CD4-positive, alpha-beta T cell treated with Interleukin-10 for 1 hour (primary cell): ENCODE measurements around the gene TADA2B.

ENCODE experiments used
- DNase-seq: peaks from one replicate; pipeline ENCODE4 v3.0.0-alpha.2; 2020

Gene TADA2B

GRCh38 chr4:7018281-7018680 lies 24.9 kb upstream of the TADA2B start:
- DNase-seq = no peak

DNA sequence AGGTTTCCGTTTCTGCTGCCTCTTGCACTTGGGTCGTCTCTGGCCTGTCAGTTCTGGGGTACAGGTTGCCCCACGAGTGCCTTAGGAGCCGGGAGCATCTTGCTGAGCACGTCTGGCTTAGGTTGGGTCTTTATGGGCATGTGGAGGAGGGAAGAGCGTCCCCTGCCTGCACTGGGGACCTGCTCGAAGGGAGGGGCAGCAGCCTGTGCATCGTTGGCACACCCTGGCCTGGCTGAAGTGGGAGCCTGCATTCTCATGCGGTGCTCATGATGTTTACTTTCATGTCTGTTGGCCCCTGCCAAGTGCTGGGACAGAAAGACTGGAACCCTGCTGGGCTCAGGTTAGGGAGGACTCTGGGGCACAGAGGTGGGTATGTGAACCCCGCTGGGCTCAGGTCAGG lies 23.8 kb upstream of the TADA2B start:
- DNase-seq = no peak

GRCh38 chr4:7020290-7020689 lies 22.9 kb upstream of the TADA2B start:
- no peak for DNase-seq

- no peak for DNase-seq
Measured at GRCh38 chr4:7020856-7021255, 22.3 kb upstream of the TADA2B start.

DNA sequence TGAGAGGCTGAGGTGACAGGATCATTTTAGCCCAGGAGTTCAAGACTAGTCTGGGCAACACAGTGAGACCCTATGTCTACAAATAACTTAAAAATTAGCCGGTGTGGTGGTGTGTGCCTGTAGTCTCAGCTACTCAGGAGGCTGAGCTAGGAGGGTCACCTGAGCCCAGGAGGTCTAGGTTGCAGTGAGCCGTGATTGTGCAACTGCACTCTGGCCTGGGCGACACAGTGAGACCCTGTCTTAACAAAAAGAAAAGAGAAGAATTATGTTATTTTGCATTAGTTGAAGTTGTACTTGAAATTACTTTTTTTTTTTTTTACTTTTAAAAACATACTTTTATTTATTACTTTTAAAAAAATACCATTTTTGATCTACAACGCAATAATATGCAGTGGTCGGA lies 21.8 kb upstream of the TADA2B start:
- no peak for DNase-seq

GRCh38 chr4:7021930-7022664 lies 21.1 kb upstream of the TADA2B start:
- DNase-seq = no peak

DNA sequence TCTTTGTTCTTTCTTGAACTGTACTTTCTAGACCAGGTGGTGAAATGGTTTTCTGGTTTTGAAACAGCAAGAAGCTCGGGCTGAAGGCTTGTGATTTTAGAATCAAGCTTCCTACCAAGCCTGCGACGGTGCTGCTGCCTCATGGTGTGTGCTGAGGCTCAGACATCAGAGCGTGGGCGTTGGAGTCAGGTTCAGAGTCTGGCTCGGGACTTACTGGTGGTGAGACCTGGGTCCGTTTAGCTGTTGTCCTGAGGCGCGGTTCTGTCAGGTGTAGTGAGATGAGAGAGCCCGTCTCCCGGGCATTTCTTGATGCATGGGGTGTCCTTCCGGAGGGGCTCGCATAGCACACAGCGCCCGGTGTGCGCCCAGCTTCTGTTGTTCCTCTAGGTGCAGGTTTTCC lies 19.7 kb upstream of the TADA2B start:
- no peak for DNase-seq

DNA sequence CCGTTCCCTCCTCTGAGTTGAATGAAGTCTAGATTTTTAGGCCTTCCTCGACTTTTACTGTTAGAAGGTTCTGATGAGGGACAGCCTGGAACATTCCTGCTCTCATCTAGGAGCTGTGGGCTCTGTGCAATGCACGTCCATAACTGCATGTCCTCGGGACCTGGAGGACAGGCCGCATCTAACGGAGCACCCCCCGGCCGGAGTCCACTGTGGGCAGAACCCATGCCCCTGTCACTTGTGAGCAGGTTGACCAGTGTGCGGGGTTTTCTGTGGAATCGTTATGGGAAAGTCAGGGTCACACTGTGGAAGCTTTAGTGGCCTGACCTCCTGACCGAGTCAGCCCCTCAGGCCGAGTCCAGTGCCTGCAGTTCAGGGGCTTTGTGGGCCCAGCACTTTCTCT lies 19.3 kb upstream of the TADA2B start:
- DNase-seq = no peak

GRCh38 chr4:7024336-7024890 lies 18.8 kb upstream of the TADA2B start:
- DNase-seq = no peak

GRCh38 chr4:7025040-7025602 lies 18.1 kb upstream of the TADA2B start:
- DNase-seq = no peak

DNA sequence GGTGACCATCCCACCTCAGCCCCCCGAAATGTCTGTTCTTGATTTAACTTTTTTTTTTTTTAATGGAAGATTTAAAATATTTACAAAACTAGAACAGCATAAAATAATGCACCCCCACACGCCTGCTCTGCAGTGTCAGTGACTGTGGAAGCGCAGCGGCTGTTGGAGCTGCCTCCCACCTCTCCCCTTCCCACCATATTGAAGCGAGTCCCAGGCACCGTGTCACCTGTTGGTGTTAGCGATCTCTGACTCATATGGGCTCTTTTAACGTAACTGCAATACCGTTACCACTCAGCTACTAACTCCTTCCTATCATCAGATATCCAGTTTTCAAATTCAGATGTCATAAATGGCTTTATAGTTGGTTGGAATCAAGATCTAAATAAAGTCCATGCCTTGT lies 17.1 kb upstream of the TADA2B start:
- DNase-seq = no peak

DNA sequence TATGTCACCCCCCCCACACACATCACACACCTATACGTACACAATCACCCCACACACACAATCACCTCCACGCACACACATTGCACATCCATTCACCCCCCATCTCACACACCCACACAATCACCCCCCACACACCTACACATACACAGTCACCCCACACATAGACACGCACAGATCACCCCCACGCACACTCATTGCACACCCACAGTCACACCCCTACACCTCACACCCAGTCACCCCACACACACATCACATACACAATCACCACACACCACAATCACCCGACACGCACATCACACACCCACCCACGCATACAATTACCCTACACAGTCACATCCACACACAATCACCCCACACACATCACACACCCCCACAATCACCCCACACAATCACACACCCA lies 15.9 kb upstream of the TADA2B start:
- no peak for DNase-seq

GRCh38 chr4:7027913-7028312 lies 15.3 kb upstream of the TADA2B start:
- no peak for DNase-seq

- no peak for DNase-seq
Measured at GRCh38 chr4:7029212-7029611, 14.0 kb upstream of the TADA2B start.

DNA sequence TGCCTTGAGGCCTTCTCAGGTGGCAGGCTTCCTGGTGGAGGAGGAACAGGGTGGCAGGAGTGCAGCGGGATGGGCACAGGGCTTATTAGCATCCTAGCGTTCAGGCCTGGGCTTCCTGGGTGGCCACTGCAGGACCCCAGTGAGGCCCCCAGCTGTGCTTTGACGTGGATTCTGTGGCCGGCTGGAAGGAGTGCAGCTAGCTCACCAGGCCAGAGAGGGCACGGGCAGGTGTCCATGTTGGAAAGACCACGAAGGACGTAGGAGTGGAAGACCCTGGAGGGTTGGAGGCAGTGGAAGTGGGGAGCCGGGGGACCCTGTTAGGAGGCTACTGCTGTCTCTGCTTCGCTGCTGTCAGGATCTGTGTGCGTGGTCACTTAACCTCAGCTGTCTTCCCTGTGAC lies 13.3 kb upstream of the TADA2B start:
- no peak for DNase-seq

DNA sequence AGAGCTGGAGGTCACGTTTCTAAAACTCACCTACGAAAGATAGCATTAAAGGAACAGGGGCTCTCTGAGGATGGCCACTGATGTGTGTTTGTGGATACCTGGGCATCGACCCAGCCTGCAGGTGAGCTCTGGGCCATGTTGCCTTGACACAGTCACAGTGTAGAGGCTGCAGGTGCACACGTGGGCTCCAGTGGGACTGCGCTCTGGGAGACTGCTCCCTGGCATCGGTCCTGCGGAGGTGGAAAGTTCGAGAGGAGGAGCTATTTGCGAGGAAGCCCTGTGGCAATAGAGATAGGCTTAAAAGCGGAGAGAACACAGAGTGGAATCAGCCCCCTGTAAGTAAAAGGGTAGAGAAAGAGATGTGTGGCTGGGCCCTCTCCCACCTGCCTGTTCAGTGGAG lies 12.3 kb upstream of the TADA2B start:
- no peak for DNase-seq

- DNase-seq = no peak
Measured at GRCh38 chr4:7031558-7032449, 11.4 kb upstream of the TADA2B start.

DNA sequence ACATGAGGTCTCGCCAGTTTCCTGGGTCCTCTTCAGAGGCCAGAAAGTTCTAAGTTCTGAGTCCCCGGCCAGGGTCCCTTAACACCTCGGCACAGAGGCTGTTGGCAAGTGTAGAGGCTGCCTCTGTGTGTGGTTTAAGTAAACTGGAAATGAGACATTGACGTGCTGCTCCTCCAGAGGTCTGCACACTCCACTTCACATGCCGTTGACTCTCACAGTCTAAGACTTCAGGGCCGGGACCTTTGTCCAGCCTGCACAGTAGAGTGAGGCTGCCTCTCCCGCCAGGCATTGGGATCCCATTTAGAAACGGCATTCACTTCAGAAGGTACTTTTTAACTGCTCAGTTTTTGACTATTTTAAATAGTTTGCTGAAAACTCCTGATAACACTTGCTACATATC lies 10.6 kb upstream of the TADA2B start:
- DNase-seq = no peak

DNA sequence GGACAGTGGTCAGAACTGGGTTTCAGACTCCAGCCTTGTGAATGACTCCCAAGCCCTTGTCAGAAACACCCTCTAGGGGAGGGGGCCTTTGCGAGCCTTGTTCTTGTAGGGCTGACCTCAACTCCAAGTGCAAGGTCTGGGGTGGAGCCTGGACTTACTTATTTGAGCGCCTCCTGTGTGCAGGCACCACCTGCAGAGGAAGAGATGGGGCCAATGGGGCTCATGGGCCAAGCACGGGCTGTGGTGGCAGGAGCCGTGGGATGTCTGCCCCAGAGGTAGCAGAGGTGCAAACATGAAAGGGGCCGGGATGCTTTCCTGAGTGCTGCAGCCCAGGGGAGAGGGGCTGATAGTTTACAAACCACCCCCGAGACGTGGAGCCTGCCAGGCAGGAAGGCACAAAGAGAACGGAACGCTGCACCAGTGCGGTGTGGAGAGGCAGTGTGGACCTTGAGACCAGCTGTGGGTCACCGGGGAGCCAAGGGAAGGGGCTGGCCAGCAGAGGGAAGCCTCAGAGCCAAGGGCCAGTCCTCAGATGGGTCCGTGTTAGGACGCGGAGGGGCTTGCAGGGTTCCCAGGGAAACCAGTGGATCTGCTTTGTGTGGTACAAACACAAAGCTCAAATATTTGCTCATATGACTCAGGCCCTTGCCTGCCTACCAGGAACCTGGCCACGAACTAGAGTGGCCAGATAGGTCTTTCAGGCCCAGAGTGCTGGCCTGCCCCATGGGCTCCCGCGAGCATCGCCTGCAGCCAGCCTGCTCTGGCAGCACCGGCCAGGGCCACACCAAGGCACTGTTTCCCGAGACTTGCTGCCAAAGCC lies 8.7 kb upstream of the TADA2B start:
- no peak for DNase-seq

DNA sequence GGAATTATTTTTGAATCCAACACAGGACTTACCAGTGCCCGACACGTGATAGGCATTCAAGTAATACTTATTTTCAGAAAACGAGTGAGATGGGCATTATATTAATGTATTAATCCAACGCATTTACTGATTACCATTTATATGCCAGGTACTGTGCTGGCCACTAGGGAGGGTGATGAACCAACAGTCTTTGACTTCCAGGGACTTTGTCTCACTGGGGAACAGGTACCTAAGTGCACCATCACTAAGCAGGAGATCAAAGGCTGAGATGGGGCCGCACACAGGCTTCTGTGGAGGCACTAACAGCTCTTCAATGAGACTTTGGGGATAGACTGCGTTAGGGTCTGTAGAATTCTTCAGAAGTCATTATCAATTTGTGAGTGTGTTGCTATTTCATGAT lies 5.7 kb upstream of the TADA2B start:
- peak; percentile 19 for DNase-seq

- no peak for DNase-seq
Measured at GRCh38 chr4:7040765-7041164, 2.4 kb upstream of the TADA2B start.

GRCh38 chr4:7041246-7041645 lies 1.9 kb upstream of the TADA2B start:
- DNase-seq = no peak
